Astrocyte of the spinal cord (primary cell): ENCODE results near the gene LGR5.
"Not testable (repeated sequence)": the region's sequence is repeated elsewhere in the genome, so short reads cannot be mapped to it uniquely, and the experiment has no call there.

ENCODE experiments used
- DNase-seq: peaks from one replicate; pipeline ENCODE4 v3.0.0; 2011; ENCODE audit warnings: low read depth, low spot score
- H3K4me3 ChIP-seq: 2 replicates; pipeline ENCODE4 v1.5.1; 2011; ENCODE audit warnings: low read depth, mild to moderate bottlenecking, low read length, moderate library complexity
- CTCF ChIP-seq: IDR thresholded peaks from 2 replicates; pipeline ENCODE4 v1.5.1; 2012; ENCODE audit warnings: low read depth, mild to moderate bottlenecking, low read length, inconsistent platforms
- in situ Hi-C: cut with HindIII; loops from 2 replicates; pipeline ENCODE4 v1.10.0; 2017; ENCODE audit warnings: low sequenced_read_pairs

Gene LGR5

GRCh38 chr12:71558445-71558844 lies 118.8 kb downstream of the LGR5 start:
- TF ChIP-seq CTCF = no peak
- DNase-seq = no peak
- in situ Hi-C loops = no loop called here
- no peak overlapping the region for H3K4me3 ChIP-seq

- TF ChIP-seq CTCF = no peak
- in situ Hi-C loops = no loop called here
- DNase-seq = no peak
These were observed 123.3 kb downstream of the LGR5 start for GRCh38 chr12:71562676-71563595.

GRCh38 chr12:71565535-71565934 lies 125.9 kb downstream of the LGR5 start:
- no peak overlapping the region for H3K4me3 ChIP-seq
- TF ChIP-seq CTCF = no peak
- in situ Hi-C loops = no loop called here
- no peak for DNase-seq

More at GRCh38 chr12:71562676-71563595, 123.3 kb downstream of the LGR5 start:
- no peak overlapping the region for H3K4me3 ChIP-seq

- H3K4me3 ChIP-seq = no peak overlapping the region
- in situ Hi-C loops = no loop called here
- no peak for TF ChIP-seq CTCF
- DNase-seq = no peak
These were observed 127.1 kb downstream of the LGR5 start for GRCh38 chr12:71566655-71567054.

GRCh38 chr12:71567537-71567936 lies 127.9 kb downstream of the LGR5 start:
- DNase-seq = no peak
- in situ Hi-C loops = no loop called here
- no peak overlapping the region for H3K4me3 ChIP-seq
- no peak for TF ChIP-seq CTCF

- DNase-seq, H3K4me3 ChIP-seq, in situ Hi-C loops: not testable (repeated sequence)
These were observed 130.3 kb downstream of the LGR5 start for GRCh38 chr12:71569885-71570284.

- H3K4me3 ChIP-seq = no peak overlapping the region
- DNase-seq = no peak
- no peak for TF ChIP-seq CTCF
- in situ Hi-C loops = no loop called here
These were observed 136.9 kb downstream of the LGR5 start for GRCh38 chr12:71576496-71576895.
